HG03439 (cell line): Measurements from ENCODE around the gene GMCL1.
"Not testable (repeated sequence)": the region's sequence is repeated elsewhere in the genome, so short reads cannot be mapped to it uniquely, and the experiment has no call there.

Experiments
- ATAC-seq: cut with Tn5 transposase; IDR thresholded peaks from one replicate; pipeline ENCODE4 v1.9.1; 2021; ENCODE audit warnings: mild to moderate bottlenecking, moderate library complexity; ENCODE audit not compliant: unreplicated experiment

Gene GMCL1

GRCh38 chr2:69829256-69830044, at the start of gene GMCL1:
GMCL1 (plus strand) TSS chr2:69829660; CDS start chr2:69829893, 233 bp downstream.
- peak; percentile 87 for ATAC-seq

- ATAC-seq = no peak
Observed at GRCh38 chr2:69780921-69781320, 48.5 kb upstream of the GMCL1 start.

GRCh38 chr2:69781321-69782248, 47.9 kb upstream of the GMCL1 start:
- ATAC-seq = no peak

- no peak for ATAC-seq
Observed at GRCh38 chr2:69784228-69784627, 45.2 kb upstream of the GMCL1 start.

GRCh38 chr2:69785358-69785757, 44.1 kb upstream of the GMCL1 start:
- ATAC-seq = no peak

GRCh38 chr2:69786052-69786560, 43.4 kb upstream of the GMCL1 start:
- no peak for ATAC-seq

- ATAC-seq = peak; percentile 65
Observed at GRCh38 chr2:69789175-69789721, 40.2 kb upstream of the GMCL1 start.

- ATAC-seq = peak; percentile 42
Observed at GRCh38 chr2:69789772-69790600, 39.5 kb upstream of the GMCL1 start.

GRCh38 chr2:69790601-69790959, 38.9 kb upstream of the GMCL1 start:
- no peak for ATAC-seq

- ATAC-seq = no peak
Observed at GRCh38 chr2:69791045-69791444, 38.4 kb upstream of the GMCL1 start.

GRCh38 chr2:69796174-69796573, 33.3 kb upstream of the GMCL1 start:
- no peak for ATAC-seq

- no peak for ATAC-seq
Observed at GRCh38 chr2:69797235-69797634, 32.2 kb upstream of the GMCL1 start.

- ATAC-seq = no peak
Observed at GRCh38 chr2:69797836-69798289, 31.6 kb upstream of the GMCL1 start.

GRCh38 chr2:69798290-69798908, 31.1 kb upstream of the GMCL1 start:
- no peak for ATAC-seq

- no peak for ATAC-seq
Observed at GRCh38 chr2:69798909-69799526, 30.4 kb upstream of the GMCL1 start.

GRCh38 chr2:69801745-69802290, 27.6 kb upstream of the GMCL1 start:
- no peak for ATAC-seq

- not testable (repeated sequence) for ATAC-seq
Observed at GRCh38 chr2:69802781-69803367, 26.6 kb upstream of the GMCL1 start.

- ATAC-seq = no peak
Observed at GRCh38 chr2:69804416-69804815, 25.0 kb upstream of the GMCL1 start.

- no peak for ATAC-seq
Observed at GRCh38 chr2:69805887-69806286, 23.6 kb upstream of the GMCL1 start.
